Stimulated activated CD8-positive, alpha-beta memory T cell treated with anti-CD3 and anti-CD28 coated beads, Interleukin-7, amount 100 ng/mL, for 48 hours (primary cell): ENCODE results near the gene ACER2.
"Not testable (repeated sequence)": the region's sequence is repeated elsewhere in the genome, so short reads cannot be mapped to it uniquely, and the experiment has no call there.

Source experiments
- DNase-seq, 2 donors: peaks; one replicate each; pipeline ENCODE4 v3.0.0-alpha.2; 2020; ENCODE audit warnings: low read depth in 1 of 2; ENCODE audit errors: extremely low read depth in 1 of 2

ACER2 gene

DNA sequence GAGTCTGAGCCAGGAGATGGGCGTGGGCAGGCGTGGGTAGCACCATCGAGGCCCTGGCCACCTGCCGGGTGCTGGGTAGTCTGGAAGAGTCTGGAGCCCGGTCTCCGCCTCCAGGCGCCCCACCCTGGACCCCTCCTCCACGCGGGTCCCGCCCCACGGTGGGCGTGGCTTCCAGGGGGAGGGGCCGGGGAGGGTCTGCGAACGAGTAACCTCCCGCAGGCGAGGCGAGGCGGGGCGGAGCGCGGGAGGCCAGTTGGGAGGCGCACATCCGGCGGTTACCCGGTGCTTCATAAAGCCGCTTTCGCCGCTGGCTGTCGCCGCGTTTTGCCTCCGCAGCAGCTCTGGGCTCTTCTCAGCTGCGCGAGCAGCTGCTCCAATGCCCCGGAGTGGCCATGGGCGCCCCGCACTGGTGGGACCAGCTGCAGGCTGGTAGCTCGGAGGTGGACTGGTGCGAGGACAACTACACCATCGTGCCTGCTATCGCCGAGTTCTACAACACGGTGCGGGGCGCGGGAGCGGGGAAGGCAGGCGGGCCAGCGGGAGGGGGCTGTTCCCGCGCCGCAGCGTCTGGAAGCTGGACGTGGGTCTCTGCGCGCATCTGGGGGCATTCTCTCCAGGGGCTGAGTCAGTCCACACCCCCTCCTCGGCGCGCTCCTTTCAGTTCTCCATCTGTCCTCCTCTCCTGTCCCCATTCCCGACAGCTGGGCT is at the start of gene ACER2:
Gene ACER2, plus strand, starts transcription at position 317 of the 708 bp plus-strand sequence. Its CDS starts 76 bp downstream, at position 393.
- DNase-seq, result peak; percentile 88 to 90

- no peak for DNase-seq
Observed at GRCh38 chr9:19369107-19369506, 39.7 kb upstream of the ACER2 start.

GRCh38 chr9:19371942-19372341 is 36.9 kb upstream of the ACER2 start:
- no peak for DNase-seq

GRCh38 chr9:19372567-19372966 is 36.2 kb upstream of the ACER2 start:
- no peak for DNase-seq

DNA sequence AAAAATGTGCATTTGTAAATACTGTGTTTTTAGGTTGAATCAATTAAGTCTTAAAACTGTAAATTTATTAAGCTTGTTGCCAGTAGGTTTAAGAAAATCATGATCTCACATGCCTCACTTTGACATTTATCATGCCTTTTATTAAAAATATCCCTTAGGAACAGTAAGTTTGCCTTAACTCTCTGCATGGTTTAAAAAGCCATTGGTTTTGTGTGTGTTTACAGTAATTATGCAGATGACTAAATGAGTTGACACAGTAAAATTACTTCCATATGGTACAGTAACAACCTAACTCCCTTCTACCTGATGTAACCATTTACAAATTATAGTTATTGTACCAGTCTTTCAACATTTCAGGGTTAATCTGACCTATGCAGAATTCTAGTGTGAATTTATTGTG is 35.3 kb upstream of the ACER2 start:
- no peak for DNase-seq

GRCh38 chr9:19375538-19375937 is 33.3 kb upstream of the ACER2 start:
- DNase-seq, result no peak

DNA sequence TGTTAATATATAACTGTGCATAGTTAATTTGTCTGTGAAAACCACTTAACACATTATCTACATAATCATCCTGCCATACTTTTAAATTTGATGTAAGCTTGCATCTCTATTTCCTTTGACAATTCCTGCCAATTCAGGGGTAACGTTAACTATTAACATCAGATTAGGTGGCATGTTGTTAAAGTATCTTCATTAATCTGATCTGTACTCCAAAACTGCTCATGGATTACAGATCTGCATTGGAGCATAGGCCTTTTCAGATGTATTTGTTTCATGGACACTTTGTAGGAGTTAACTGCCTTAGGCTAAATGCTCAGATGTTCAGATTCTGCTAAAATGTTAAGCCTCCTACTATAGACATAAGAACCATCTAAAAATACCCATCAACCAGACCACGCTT is 31.9 kb upstream of the ACER2 start:
- no peak for DNase-seq

GRCh38 chr9:19378164-19378563 is 30.6 kb upstream of the ACER2 start:
- no peak for DNase-seq

- no peak for DNase-seq
Observed at GRCh38 chr9:19378647-19379046, 30.2 kb upstream of the ACER2 start.

DNA sequence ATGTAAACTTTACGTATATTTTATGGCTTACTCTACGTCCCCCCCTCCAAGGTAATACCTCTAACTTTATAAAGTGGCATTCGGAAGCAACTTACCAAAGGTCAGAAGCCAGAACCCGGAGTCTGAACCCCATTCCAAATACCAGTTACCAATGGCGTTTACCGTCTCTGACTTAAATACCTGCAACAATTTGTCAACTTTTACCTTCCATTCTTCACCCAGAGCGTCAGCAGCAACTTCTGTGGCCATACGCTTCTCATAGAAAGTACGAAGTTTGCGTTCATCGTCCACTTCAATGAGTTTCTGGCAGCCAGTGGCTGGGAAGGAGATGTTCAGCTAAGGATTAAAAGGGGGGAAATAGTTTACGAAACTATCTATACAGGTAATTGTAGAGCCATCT is 29.5 kb upstream of the ACER2 start:
- no peak for DNase-seq

- peak in 1 of 2 donors; percentile 19 for DNase-seq
Observed at GRCh38 chr9:19379697-19380046, 29.1 kb upstream of the ACER2 start.

DNA sequence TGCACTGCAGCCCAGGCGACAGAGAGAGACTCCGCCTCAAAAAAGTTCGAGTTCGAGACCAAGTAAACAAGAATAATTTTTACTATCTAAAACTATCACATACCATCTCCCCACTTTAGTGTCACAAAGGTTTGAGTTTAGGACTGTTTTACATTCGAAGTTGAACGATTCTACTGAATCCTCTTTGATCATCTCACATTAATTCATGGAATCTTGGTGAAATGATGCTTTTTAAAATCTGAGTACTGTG is 28.1 kb upstream of the ACER2 start:
- no peak for DNase-seq

- no peak for DNase-seq
Observed at GRCh38 chr9:19381656-19382055, 27.2 kb upstream of the ACER2 start.

DNA sequence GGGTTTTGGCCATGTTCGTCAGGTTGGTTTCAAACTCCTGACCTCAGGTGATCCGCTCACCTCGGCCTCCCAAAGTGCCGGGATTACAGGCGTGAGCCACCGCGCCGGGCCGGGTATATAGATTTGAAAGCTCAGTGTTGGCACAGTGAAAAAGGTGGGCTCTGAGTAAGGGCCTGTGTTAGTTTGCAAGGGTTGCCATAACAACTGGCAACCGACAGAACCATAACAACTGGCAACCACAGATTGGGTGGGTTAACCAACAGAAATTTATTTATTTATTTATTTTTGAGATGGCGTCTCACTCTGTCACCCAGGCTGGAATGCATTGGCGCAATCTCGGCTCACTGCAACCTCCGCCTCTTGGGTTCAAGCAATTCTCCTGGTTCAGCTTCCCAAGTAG is 23.6 kb upstream of the ACER2 start:
- DNase-seq, result not testable (repeated sequence)

DNA sequence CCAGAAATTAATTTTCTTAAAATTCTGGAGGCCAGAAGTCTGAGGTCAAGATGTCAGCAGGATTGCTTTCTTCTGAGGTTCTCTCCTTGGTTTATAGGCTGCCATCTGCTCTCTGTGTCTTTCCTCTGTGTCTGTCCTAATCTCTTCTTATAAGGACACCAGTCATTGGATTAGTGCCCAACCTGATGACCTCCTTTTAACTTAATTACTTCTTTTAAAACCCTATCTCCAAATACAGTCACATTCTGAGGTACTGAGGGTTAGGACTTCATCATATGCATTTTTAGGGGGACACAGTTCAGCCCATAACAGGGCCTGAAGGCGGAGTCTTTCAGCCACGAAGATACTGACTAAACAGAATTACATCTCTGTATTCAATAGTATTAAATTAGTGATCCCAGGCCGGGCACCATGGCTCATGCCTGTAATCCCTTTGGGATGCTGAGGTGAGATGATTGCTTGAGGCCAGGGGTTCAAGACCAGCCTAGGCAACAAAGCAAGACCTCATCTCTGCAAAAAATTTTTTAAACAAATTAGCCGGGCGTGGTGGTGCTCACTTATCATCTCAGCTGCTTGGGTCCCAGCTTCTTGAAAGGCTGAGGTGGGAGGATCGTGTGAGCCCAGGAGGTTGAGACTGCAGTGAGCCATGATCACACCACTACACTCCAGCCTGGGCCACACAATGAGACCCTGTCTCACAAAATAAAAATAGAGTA is 22.9 kb upstream of the ACER2 start:
- no peak for DNase-seq

- no peak for DNase-seq
Observed at GRCh38 chr9:19386502-19387044, 22.2 kb upstream of the ACER2 start.

- no peak for DNase-seq
Observed at GRCh38 chr9:19387317-19387716, 21.5 kb upstream of the ACER2 start.

- not testable (repeated sequence) for DNase-seq
Observed at GRCh38 chr9:19389539-19389938, 19.3 kb upstream of the ACER2 start.

DNA sequence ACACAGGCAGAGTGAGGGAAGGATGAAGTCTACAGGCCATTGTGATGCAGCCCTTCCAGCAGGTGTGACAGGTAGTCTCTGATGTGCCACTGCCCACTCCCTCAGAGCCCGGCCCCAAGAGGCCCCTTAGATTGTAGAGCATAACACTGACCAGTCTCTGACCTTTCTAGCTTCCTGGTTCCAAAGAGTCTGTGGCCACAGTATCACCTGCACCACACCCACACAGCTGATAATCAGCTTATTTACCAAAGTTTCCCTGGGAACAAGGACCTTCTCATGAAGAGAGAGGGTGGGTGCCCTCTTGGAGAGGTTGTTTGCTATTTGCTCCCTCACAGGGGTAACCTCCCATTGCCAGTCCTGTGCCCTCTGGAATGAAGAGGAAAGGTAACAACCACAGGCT is 11.0 kb upstream of the ACER2 start:
- DNase-seq, result no peak

GRCh38 chr9:19403231-19403630 is 5.6 kb upstream of the ACER2 start:
- not testable (repeated sequence) for DNase-seq

DNA sequence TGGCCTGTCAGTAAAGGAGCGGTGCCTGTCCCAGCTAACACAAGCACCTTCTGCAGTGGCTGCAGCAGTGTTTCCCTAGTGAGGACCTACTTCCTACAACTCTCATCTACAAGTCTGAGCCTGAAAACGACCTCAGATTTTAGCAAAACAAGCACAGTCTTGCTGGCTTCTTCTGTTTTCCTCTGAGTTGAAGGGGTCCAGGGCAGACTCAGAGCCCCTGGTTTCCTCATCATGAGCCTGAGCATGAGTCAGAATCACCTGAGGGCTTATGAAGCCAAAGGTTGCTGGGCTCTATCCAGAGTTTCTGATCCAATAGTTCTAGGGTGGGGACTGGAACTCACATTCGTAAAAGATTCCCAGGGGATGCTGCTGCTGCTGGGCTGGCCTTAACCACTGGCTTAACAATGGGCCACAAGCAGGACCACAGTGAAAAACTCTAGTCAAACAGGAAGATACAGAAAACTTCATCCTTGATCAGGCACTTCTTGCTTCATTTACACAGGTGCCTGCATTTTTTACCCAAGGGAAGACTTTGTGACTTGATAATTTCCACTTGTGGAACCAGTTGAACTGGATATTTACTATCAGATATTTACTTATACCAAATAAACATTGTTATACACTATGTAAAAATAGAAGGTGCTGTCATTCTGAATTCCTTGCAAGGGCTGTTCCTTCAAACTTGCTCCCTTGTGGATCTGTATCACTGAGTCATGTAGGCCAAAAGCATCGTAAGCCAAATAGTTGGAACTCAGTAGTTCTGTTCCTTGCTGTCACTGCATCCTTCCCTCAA is 4.3 kb upstream of the ACER2 start:
- DNase-seq, result no peak

DNA sequence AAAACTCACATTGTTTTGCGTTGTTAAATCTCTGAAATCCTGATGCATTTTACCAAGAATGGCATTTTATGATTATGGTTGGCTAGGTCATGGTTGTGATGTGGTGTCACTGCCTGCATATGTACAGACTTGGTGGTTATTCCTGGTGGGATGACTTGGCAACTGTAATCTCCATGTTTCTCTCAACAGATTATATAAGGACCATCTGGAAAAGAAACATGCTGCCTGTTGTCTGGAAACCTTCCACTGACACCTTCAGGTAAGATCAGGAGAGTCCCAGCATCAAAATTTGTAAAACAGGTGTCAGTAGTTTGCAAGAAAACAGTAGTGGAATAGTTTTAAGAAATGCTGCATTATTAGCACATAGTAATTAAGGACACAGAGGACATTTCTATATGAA is 3.0 kb upstream of the ACER2 start:
- DNase-seq, result no peak
